Activated CD4-positive, alpha-beta memory T cell treated with anti-CD3 and anti-CD28 coated beads, Interleukin-2, amount 10 ng/mL, durations not matched to agents 7 days and 5 days (primary cell): ENCODE data around the gene P2RX7. TPM values are rescaled to one million over a fixed set of nuclear protein-coding genes. Genes with fewer than 3 reads are reported as not detected.
"Not testable (repeated sequence)": the region's sequence is repeated elsewhere in the genome, so short reads cannot be mapped to it uniquely, and the experiment has no call there.

Experiments
- CTCF ChIA-PET: fragments of 350-600 bp; sonication (Branson Sonifier 250); formaldehyde crosslinking; loops from one replicate; lab custom pipeline; 2021; ENCODE audit warnings: antibody characterized with exemption, inconsistent platforms; lab: Charles Lee
- POLR2A ChIA-PET: fragments of 350-600 bp; sonication (Branson Sonifier 250); formaldehyde crosslinking; loops from one replicate; lab custom pipeline; 2021; ENCODE audit warnings: antibody characterized with exemption; lab: Charles Lee
- DNase-seq: peaks from one replicate; pipeline ENCODE4 v3.0.0-alpha.2; 2020
- H3K27ac Mint-ChIP-seq: one replicate; pipeline ENCODE4 v1.8.0; 2021; ENCODE audit warnings: mild to moderate bottlenecking, mixed read lengths
- H3K27me3 Mint-ChIP-seq: one replicate; pipeline ENCODE4 v1.8.0; 2021; ENCODE audit warnings: mixed read lengths
- H3K36me3 Mint-ChIP-seq: one replicate; pipeline ENCODE4 v1.8.0; 2021; ENCODE audit warnings: low read depth, mixed read lengths
- H3K4me1 Mint-ChIP-seq: one replicate; pipeline ENCODE4 v1.8.0; 2021; ENCODE audit warnings: mixed read lengths
- H3K4me3 Mint-ChIP-seq: one replicate; pipeline ENCODE4 v1.8.0; 2021; ENCODE audit warnings: mild to moderate bottlenecking, mixed read lengths
- H3K9me3 Mint-ChIP-seq: one replicate; pipeline ENCODE4 v1.8.0; 2021; ENCODE audit warnings: mixed read lengths
- total RNA-seq, 2 experiments: library from RNA; stranded (reverse); gene quantifications; one replicate each; pipeline ENCODE4 v1.2.3, GENCODE V29; 2021

The P2RX7 gene
- total RNA-seq, 2 experiments from 2014 or later = 47.0 to 49.1 TPM

DNA sequence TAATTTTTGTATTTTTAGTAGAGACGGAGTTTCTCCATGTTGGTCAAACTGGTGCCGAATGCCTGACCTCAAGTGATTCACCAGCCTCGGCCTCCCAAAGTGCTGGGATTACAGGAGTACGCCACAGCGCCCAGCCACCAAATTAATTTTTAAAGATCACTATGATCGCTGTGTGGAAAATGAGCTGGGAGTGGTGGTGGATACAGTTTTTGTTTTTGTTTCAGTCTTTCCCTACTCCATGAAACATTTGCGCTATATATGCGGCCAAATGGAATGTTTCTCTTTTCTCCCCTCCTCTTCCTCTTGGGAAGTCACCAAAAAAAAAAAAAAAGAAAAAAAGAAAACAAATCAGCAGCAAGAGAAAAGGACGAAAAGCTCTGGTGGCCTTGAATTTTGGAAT lies 56.5 kb downstream of the P2RX7 start:
- ChIA-PET CTCF (no interaction called here), POLR2A (interaction anchor here (0.8 kb wide), 1 partner anchor 22 kb away, joined by 3 read pairs; no protein-coding TSS in a partner anchor)
- no peaks in the 10 kb centered on the region for H3K9me3 Mint-ChIP-seq
- no peaks in the 10 kb centered on the region for H3K27me3 Mint-ChIP-seq
- no peak for DNase-seq
- no peak overlapping the region for H3K27ac Mint-ChIP-seq
- H3K4me1 Mint-ChIP-seq = no peaks in the 10 kb centered on the region
- H3K4me3 Mint-ChIP-seq = no peak overlapping the region
- peaks cover 31% of the 10 kb centered on the region for H3K36me3 Mint-ChIP-seq

DNA sequence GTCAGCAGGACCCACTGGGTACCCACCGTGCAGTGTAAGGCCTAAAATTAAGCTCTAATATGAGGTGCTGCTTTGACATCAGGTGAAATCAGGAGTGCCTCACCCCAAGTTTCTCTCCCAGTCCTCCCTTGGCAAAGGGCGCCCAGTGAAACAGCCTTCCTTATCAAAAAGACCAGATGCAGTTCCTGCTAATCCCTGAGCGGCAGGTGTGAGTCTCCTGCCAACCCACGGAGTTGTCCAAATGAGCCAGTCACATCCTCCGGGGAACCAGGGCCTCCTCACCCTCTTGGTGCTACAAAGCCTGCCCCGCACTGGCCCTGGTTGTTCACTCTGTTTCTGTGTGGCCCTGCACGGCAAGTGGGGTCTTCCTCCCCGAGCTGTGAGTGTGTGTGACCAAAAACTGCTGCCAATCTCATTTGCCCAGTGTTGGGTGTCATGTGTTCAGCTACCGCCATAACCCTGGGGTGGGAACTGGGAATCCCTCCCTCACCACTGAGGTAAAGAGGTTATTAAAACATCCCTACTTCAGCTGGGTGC lies 57.0 kb downstream of the P2RX7 start:
- POLR2A ChIA-PET = no interaction called here
- no peaks in the 10 kb centered on the region for H3K9me3 Mint-ChIP-seq
- no peaks in the 10 kb centered on the region for H3K27me3 Mint-ChIP-seq
- peaks cover 26% of the 10 kb centered on the region for H3K36me3 Mint-ChIP-seq
- H3K4me3 Mint-ChIP-seq = no peak overlapping the region
- no peak overlapping the region for H3K27ac Mint-ChIP-seq
- no peak for DNase-seq
- H3K4me1 Mint-ChIP-seq = no peaks in the 10 kb centered on the region
- CTCF ChIA-PET = no interaction called here

DNA sequence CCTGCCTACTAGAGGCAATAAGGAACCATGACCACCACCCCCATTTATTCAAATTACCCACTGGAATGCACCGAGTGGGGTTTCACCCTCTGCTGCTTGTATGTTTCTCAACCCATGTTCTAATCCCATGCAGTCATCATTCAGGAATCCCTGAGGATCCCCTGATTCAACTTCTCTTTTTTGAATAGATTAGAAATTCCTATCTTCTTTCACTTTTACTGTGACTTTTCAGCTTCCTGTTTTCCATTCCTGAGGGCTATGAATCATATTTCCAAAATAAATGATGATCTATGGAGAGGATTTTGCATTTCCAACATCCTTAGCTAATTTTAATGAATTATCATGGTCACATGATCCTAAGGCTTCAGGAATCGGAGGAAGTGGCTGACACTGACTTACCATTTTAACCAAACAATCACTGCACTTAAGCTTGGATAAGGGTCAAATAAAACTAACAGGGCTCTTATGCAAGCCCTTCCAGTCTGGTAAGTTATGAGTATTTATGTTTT lies 57.9 kb downstream of the P2RX7 start:
- ChIA-PET POLR2A (no interaction called here), CTCF (no interaction called here)
- H3K4me3 Mint-ChIP-seq = no peak overlapping the region
- no peak overlapping the region for H3K27ac Mint-ChIP-seq
- H3K36me3 Mint-ChIP-seq = peaks cover 19% of the 10 kb centered on the region
- no peak for DNase-seq
- H3K9me3 Mint-ChIP-seq = no peaks in the 10 kb centered on the region
- H3K4me1 Mint-ChIP-seq = no peaks in the 10 kb centered on the region
- no peaks in the 10 kb centered on the region for H3K27me3 Mint-ChIP-seq

DNA sequence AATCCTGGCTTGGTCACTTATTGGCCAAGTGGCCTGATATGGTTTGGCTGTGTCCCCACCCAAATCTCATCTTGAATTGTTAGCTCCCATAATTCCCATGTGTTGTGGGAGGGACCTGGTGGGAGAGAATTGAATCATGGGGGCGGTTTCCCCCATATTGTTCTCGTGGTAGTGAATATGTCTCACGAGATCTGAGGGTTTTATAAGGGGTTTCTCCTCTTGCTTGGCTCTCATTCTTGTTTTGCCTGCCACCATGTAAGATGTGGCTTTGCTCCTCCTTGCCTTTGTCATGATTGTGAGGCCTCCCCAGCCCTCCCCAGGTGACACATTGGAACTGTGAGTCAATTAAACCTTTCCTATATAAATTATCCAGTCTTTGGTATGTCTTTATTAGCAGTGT lies 58.5 kb downstream of the P2RX7 start:
- DNase-seq = no peak
- Mint-ChIP-seq H3K4me1 (no peaks in the 10 kb centered on the region), H3K4me3 (no peak overlapping the region), H3K27ac (no peak overlapping the region), H3K36me3 (peaks cover 14% of the 10 kb centered on the region), H3K27me3 (no peaks in the 10 kb centered on the region), H3K9me3 (no peaks in the 10 kb centered on the region)
- CTCF ChIA-PET = no interaction called here
- POLR2A ChIA-PET = no interaction called here

DNA sequence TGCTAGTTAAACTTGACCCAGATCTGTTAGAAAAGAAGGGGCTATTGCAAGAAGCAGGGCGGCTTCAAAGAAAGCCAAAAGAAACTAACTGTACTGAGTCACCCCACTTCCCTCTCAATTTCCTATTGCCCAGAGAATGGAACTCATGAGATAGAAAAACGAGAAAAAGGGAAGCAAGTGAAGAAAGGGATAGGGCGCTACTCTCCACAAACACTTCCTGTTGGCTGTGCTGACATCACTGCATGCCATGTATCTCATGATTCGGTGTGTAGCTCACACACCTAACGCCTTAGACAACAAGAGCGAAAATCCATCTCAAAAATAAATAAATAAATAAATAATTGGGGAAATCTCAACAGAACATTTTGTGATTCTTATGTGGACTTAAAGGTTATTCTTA lies 64.2 kb downstream of the P2RX7 start:
- Mint-ChIP-seq H3K27me3 (no peaks in the 10 kb centered on the region), H3K36me3 (no peaks in the 10 kb centered on the region), H3K4me1 (peaks cover 16% of the 10 kb centered on the region), H3K9me3 (no peaks in the 10 kb centered on the region), H3K27ac (peak overlapping the region; percentile 2), H3K4me3 (no peak overlapping the region)
- ChIA-PET CTCF (interaction anchor here (1.3 kb wide), 1 partner anchor 28 kb away, joined by 3 read pairs; no protein-coding TSS in a partner anchor), POLR2A (no interaction called here)
- DNase-seq = no peak

DNA sequence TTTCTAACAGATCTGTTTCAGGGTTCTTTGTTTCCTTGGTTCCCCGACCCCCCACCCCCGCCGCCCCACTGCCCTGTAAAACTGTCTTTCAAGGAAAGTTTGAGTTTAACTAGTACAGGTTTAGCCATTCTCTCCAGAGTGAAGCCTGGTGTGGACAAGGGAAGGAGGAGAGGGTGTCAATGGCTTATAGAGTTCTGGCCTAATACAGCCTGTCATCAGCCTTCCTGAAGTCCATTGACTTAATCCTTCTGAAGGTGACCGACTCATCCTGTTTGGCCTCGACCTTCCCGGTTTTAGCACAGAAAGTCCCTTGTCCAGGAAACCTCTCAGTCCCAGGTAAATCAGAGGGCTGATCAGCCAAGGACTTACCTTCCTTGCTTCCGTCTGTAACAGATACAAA lies 66.3 kb downstream of the P2RX7 start:
- H3K27ac Mint-ChIP-seq = no peak overlapping the region
- no peaks in the 10 kb centered on the region for H3K27me3 Mint-ChIP-seq
- ChIA-PET CTCF (interaction anchor here (0.7 to 1.6 kb wide), 3 partner anchors 31 to 387 kb away, joined by 3 to 5 read pairs (median 4); partner anchors contain the start of gene P2RX7), POLR2A (interaction anchor here (1.2 to 2.1 kb wide), 2 partner anchors 9 to 161 kb away, joined by 3 to 4 read pairs; no protein-coding TSS in a partner anchor)
- peaks cover 16% of the 10 kb centered on the region for H3K4me1 Mint-ChIP-seq
- H3K9me3 Mint-ChIP-seq = no peaks in the 10 kb centered on the region
- DNase-seq = no peak
- no peaks in the 10 kb centered on the region for H3K36me3 Mint-ChIP-seq
- H3K4me3 Mint-ChIP-seq = no peak overlapping the region

DNA sequence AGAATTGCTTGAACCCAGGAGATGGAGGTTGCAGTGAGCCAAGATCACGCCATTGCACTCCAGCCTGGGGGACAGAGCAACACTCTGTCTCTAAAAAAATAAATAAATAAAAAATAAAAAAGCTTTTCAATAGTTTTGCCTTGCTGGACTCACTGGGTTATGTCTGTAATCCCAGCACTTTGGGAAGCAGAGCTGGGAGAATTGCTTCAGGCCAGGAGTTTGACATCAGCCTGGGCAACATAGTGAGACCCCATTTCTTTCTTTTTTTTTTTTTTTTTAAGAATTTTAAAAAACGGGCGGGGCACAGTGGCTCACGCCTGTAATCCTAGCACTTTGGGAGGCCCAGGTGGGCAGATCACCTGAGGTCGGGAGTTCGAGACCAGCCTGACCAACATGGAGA lies 68.5 kb downstream of the P2RX7 start:
- CTCF ChIA-PET, DNase-seq, H3K27ac Mint-ChIP-seq, POLR2A ChIA-PET, H3K27me3 Mint-ChIP-seq, H3K4me3 Mint-ChIP-seq, H3K9me3 Mint-ChIP-seq, H3K36me3 Mint-ChIP-seq: not testable (repeated sequence)
- peaks cover 25% of the 10 kb centered on the region for H3K4me1 Mint-ChIP-seq

DNA sequence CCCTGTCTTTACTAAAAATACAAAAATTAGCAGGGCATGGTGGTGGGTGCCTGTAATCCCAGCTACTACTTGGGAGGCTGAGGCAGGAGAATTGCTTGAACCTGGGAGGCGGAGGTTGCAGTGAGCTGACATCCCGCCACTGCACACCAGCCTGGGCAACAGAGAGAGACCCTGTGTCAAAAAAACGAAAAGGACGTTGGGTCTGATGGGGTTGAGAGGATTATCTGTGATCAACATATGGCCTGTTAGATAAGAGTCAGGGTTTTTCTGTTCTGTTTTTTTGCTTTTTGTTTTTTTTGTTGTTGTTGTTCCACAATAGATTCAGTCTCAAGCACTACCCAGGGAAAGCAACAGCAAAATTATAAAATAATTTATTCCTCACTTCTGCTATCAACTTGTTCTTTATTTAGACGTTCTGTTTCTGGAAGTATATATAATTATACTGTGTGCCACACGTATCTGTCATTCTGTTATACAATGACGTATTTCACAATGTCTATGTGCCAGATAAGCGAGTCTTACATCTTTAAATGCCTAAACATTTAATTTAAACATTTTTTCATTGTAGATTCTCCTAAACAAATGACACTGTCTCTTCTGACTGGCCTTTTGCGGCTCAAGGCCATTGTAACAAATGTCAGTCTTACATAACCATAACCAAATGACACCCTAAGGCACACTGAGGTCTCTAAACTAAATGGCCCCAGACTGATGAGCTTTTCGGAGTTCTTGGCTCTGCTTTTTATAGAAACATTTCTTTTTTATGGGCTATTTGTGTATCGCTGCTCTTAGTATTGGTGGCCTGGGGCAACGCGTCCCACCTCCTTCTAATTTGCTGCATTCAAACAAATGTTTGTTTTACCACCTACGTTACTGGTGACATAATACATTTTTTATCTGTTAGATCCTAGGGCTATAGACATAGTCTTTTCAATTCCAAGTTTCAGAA lies 70.0 kb downstream of the P2RX7 start:
- Mint-ChIP-seq H3K9me3 (peaks cover 3% of the 10 kb centered on the region), H3K27me3 (peaks cover 3% of the 10 kb centered on the region), H3K36me3 (peaks cover 3% of the 10 kb centered on the region), H3K4me3 (no peak overlapping the region), H3K4me1 (peaks cover 18% of the 10 kb centered on the region), H3K27ac (no peak overlapping the region)
- CTCF ChIA-PET = no interaction called here
- no peak for DNase-seq
- POLR2A ChIA-PET = no interaction called here

DNA sequence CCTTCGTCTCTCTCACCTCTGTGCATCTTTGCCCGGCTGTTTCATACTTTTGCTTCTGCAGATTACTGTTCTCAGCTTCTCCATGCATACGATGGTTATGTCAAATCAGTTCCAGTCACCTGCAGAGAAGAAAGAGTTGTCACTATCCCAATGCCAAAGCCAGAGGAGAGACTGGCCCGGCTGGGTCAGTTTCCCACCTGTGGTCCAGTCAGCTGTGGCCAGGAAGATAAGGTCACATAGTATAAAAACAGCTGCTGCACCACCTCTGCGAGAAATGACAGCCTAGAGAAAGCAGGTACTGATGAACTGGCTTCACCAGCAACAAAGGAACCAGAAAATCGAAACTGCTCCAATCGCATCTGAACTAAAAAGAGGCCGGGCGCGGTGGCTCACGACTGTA lies 70.8 kb downstream of the P2RX7 start:
- CTCF ChIA-PET = no interaction called here
- H3K27ac Mint-ChIP-seq = no peak overlapping the region
- H3K4me3 Mint-ChIP-seq = no peak overlapping the region
- peaks cover 17% of the 10 kb centered on the region for H3K4me1 Mint-ChIP-seq
- peaks cover 3% of the 10 kb centered on the region for H3K36me3 Mint-ChIP-seq
- DNase-seq = no peak
- H3K27me3 Mint-ChIP-seq = peaks cover 3% of the 10 kb centered on the region
- POLR2A ChIA-PET = no interaction called here
- peaks cover 3% of the 10 kb centered on the region for H3K9me3 Mint-ChIP-seq

DNA sequence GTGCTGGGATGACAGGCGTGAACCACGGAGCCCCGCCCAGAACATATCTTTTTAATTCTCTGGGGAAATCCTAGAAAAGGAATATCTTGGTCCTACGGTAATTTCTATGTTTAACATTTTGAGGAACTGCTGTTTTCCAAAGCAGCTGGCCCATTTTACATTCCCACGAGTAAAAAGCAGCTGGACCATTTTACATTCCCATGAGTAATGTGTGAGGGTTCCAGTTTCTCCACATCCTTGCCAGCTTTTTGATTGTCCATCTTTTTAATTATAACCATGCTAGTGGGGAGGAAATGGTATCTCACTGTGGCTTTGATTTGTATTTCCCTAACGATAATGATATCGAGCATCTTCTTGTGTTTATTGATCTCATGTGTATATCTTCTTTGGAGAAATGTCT lies 72.8 kb downstream of the P2RX7 start:
- H3K9me3 Mint-ChIP-seq = peaks cover 3% of the 10 kb centered on the region
- H3K4me3 Mint-ChIP-seq = no peak overlapping the region
- CTCF ChIA-PET = interaction anchor here (1.5 to 1.8 kb wide), 3 partner anchors 19 to 145 kb away, joined by 4 to 5 read pairs (median 5); no protein-coding TSS in a partner anchor
- DNase-seq = no peak
- H3K27me3 Mint-ChIP-seq = peaks cover 3% of the 10 kb centered on the region
- POLR2A ChIA-PET = interaction anchor here (1.1 kb wide), 1 partner anchor 73 kb away, joined by 3 read pairs; the partner anchor contains the start of gene P2RX7
- H3K4me1 Mint-ChIP-seq = peaks cover 27% of the 10 kb centered on the region
- no peak overlapping the region for H3K27ac Mint-ChIP-seq
- H3K36me3 Mint-ChIP-seq = peaks cover 4% of the 10 kb centered on the region

DNA sequence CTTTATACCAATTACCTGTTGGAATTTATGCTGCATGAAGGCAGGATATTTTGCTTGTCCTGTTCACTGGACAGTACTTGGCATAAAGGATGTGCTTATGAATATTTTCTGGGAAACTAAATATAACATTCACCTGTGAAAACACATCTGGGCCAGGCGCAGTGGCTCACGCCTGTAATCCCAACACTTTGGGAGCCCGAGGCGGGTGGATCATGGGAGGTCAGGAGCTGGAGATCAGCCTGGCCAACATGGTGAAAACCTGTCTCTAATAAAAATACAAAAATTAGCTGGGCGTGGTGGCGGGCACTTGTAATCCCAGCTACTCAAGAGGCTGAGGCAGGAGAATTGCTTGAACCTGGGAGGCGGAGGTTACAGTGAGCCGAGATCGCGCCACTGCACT lies 75.9 kb downstream of the P2RX7 start:
- Mint-ChIP-seq H3K27ac (peak overlapping the region; percentile 88), H3K4me1 (peaks cover 48% of the 10 kb centered on the region), H3K4me3 (peak overlapping the region; percentile 83), H3K36me3 (peaks cover 30% of the 10 kb centered on the region)
- CTCF ChIA-PET, DNase-seq, H3K9me3 Mint-ChIP-seq, H3K27me3 Mint-ChIP-seq: not testable (repeated sequence)
- POLR2A ChIA-PET = interaction anchor here (0.9 to 8.6 kb wide), 4 partner anchors 10 to 64 kb away, joined by 3 to 177 read pairs (median 4); no protein-coding TSS in a partner anchor

DNA sequence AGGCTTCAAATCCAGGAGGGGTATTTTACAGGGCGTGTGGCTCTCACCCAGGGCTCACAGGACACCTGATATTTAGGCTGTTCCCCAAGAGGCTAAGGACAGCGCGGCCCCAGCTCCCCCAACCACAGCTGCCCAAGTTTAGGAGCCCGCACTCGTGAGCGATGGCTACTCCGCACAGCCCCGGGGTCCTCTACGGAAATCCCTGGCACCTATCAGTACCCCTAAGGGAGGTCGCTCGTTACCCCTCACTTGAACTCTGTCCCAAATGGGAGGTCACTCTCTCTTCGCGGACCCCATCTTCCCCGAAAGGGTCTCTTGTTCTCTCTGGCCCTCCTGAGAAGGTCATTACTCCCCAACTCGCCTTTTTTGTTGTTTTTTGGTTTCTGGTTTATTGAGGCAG lies 76.5 kb downstream of the P2RX7 start:
- peaks cover 50% of the 10 kb centered on the region for H3K4me1 Mint-ChIP-seq
- ChIA-PET CTCF (no interaction called here), POLR2A (interaction anchor here (0.9 to 8.6 kb wide), 3 partner anchors 11 to 65 kb away, joined by 3 to 177 read pairs (median 5); no protein-coding TSS in a partner anchor)
- H3K9me3 Mint-ChIP-seq = peaks cover 3% of the 10 kb centered on the region
- peaks cover 3% of the 10 kb centered on the region for H3K27me3 Mint-ChIP-seq
- H3K27ac Mint-ChIP-seq = peak overlapping the region; percentile 88
- DNase-seq = no peak
- H3K4me3 Mint-ChIP-seq = peak overlapping the region; percentile 83
- H3K36me3 Mint-ChIP-seq = peaks cover 33% of the 10 kb centered on the region
